HFFc6 (cell line): ENCODE measurements around the gene SYN1. TPM values are rescaled to one million over a fixed set of nuclear protein-coding genes. Genes with fewer than 3 reads are reported as not detected.

Experiments
- DNase-seq: peaks from one replicate; pipeline ENCODE4 v3.0.0-alpha.2; 2018
- H3K27ac Mint-ChIP-seq: 2 replicates; pipeline ENCODE4 v1.8.0; 2020; ENCODE audit warnings: mild to moderate bottlenecking, mixed read lengths
- H3K27me3 Mint-ChIP-seq: 2 replicates; pipeline ENCODE4 v1.8.0; 2021; ENCODE audit warnings: mild to moderate bottlenecking, moderate library complexity, mixed read lengths; ENCODE audit not compliant: insufficient read depth
- H3K36me3 Mint-ChIP-seq: 2 replicates; pipeline ENCODE4 v1.8.0; 2021; ENCODE audit warnings: low read depth, mixed read lengths
- H3K4me1 Mint-ChIP-seq: 2 replicates; pipeline ENCODE4 v1.8.0; 2020; ENCODE audit warnings: low read depth, mixed read lengths
- H3K4me3 Mint-ChIP-seq: 2 replicates; pipeline ENCODE4 v1.8.0; 2020; ENCODE audit warnings: mild to moderate bottlenecking, moderate library complexity, mixed read lengths
- H3K9me3 Mint-ChIP-seq: 2 replicates; pipeline ENCODE4 v1.8.0; 2020; ENCODE audit warnings: mild to moderate bottlenecking, mixed read lengths
- CTCF ChIP-seq: fragments of 200-600 bp; sonication (generic); IDR thresholded peaks from 2 replicates; pipeline ENCODE4 v1.5.0; 2021; ENCODE audit warnings: antibody characterized with exemption, mild to moderate bottlenecking
- microRNA-seq: library from miRNA; unstranded; fragments of <30 nt; microRNA quantifications from one replicate; pipeline ENCODE4, GENCODE V29; 2019
- total RNA-seq, 6 experiments: library from RNA; stranded (reverse); fragmentation: NEBNext Ultra II Directional; extraction: Animal tissue kit (Norgen Biotek cat#: 25700); gene quantifications; 2 replicates in 1 of 6; 3 replicates in 5 of 6; pipeline ENCODE4 v1.2.3, GENCODE V29; 2021

The SYN1 gene
- total RNA-seq, 6 experiments from 2014 or later = 0.13 to 0.31 (median 0.19) TPM; not detected in 1

GRCh38 chrX:47539860-47540259, 79.8 kb downstream of the SYN1 start:
- Mint-ChIP-seq H3K27ac (no peak overlapping the region), H3K36me3 (no peaks in the 10 kb centered on the region), H3K4me3 (no peak overlapping the region), H3K4me1 (peaks cover 13% of the 10 kb centered on the region), H3K9me3 (no peaks in the 10 kb centered on the region), H3K27me3 (peaks cover 2% of the 10 kb centered on the region; the same call in 1 of the 2 replicates)
- TF ChIP-seq CTCF = no peak
- DNase-seq = no peak

GRCh38 chrX:47530049-47530448, 89.6 kb downstream of the SYN1 start:
- TF ChIP-seq CTCF = no peak
- DNase-seq = no peak
- H3K27ac Mint-ChIP-seq = no peak overlapping the region
- no peak overlapping the region for H3K4me3 Mint-ChIP-seq
- no peaks in the 10 kb centered on the region; the same call in 1 of the 2 replicates for H3K27me3 Mint-ChIP-seq
- no peaks in the 10 kb centered on the region for H3K9me3 Mint-ChIP-seq
- no peaks in the 10 kb centered on the region for H3K36me3 Mint-ChIP-seq
- H3K4me1 Mint-ChIP-seq = no peaks in the 10 kb centered on the region

- no peaks in the 10 kb centered on the region for H3K36me3 Mint-ChIP-seq
- no peaks in the 10 kb centered on the region for H3K4me1 Mint-ChIP-seq
Measured at GRCh38 chrX:47529548-47529947, 90.1 kb downstream of the SYN1 start.

GRCh38 chrX:47523713-47524166, 95.9 kb downstream of the SYN1 start:
- DNase-seq = no peak
- no peak overlapping the region for H3K27ac Mint-ChIP-seq
- TF ChIP-seq CTCF = peak; percentile 50
- H3K4me1 Mint-ChIP-seq = 0 out of 2 replicates have a peak, but pooled peaks cover 4% of the 10 kb centered on the region
- no peaks in the 10 kb centered on the region for H3K36me3 Mint-ChIP-seq
- no peaks in the 10 kb centered on the region for H3K27me3 Mint-ChIP-seq
- H3K9me3 Mint-ChIP-seq = no peaks in the 10 kb centered on the region
- peak overlapping the region; percentile 85 for H3K4me3 Mint-ChIP-seq

More at GRCh38 chrX:47529548-47529947, 90.1 kb downstream of the SYN1 start:
- no peak for TF ChIP-seq CTCF
- Mint-ChIP-seq H3K27ac (no peak overlapping the region), H3K9me3 (no peaks in the 10 kb centered on the region), H3K27me3 (no peaks in the 10 kb centered on the region; the same call in 1 of the 2 replicates), H3K4me3 (no peak overlapping the region)
- no peak for DNase-seq

GRCh38 chrX:47523297-47523696, 96.4 kb downstream of the SYN1 start:
- Mint-ChIP-seq H3K36me3 (no peaks in the 10 kb centered on the region), H3K4me3 (peak overlapping the region; percentile 85), H3K9me3 (no peaks in the 10 kb centered on the region), H3K27ac (no peak overlapping the region), H3K27me3 (no peaks in the 10 kb centered on the region), H3K4me1 (0 out of 2 replicates have a peak, but pooled peaks cover 4% of the 10 kb centered on the region)
- peak; percentile 88 for TF ChIP-seq CTCF
- DNase-seq = peak; percentile 52

Small RNA genes lying within 50 kb of the gene (microRNA-seq; reads per million reads assigned to microRNA genes)
- not detected for gene MIR4769

Other genes with a start within 250 kb of the SYN1 start
- not detected for gene ZNF157, start 249.3 kb downstream of the SYN1 start, total RNA-seq
- 1 to 10 TPM; 6.0 to 8.2 (median 6.7) TPM for gene ZNF41, start 136.6 kb downstream of the SYN1 start, total RNA-seq
- 10 to 100 TPM; 68.8 to 80.7 (median 75.3) TPM for gene ARAF, start 58.7 kb downstream of the SYN1 start, total RNA-seq
- 1,000 to 10,000 TPM in 3 of 6 experiments, 100 to 1,000 TPM in 3; 815 to 1,568 (median 980) TPM for gene TIMP1, start 37.4 kb downstream of the SYN1 start, total RNA-seq
- gene CFP, start 10.1 kb upstream of the SYN1 start, total RNA-seq = under 1 TPM; 0.05 to 0.28 (median 0.13) TPM
- gene ELK1, start 30.7 kb upstream of the SYN1 start, total RNA-seq = 10 to 100 TPM; 42.8 to 49.1 (median 45.7) TPM
- gene UXT, start 39.3 kb upstream of the SYN1 start, total RNA-seq = 100 to 1,000 TPM in 4 of 6 experiments, 10 to 100 TPM in 2; 94.9 to 104 (median 101) TPM
- gene ZNF81, start 217.0 kb upstream of the SYN1 start, total RNA-seq = 1 to 10 TPM; 5.1 to 8.3 (median 6.2) TPM